Skeletal muscle satellite cell (primary cell): Measurements from ENCODE around the gene CRB3. TPM values are rescaled to one million over a fixed set of nuclear protein-coding genes. Genes with fewer than 3 reads are reported as not detected.
"Not testable (repeated sequence)": the region's sequence is repeated elsewhere in the genome, so short reads cannot be mapped to it uniquely, and the experiment has no call there.

Experiments used
- H3K27me3 ChIP-seq: 2 replicates; pipeline ENCODE4 v1.7.0; 2013; ENCODE audit warnings: low read length; ENCODE audit not compliant: control insufficient read depth, insufficient read depth
- H3K36me3 ChIP-seq: 2 replicates; pipeline ENCODE4 v1.7.0; 2013; ENCODE audit warnings: mild to moderate bottlenecking, control low read depth, low read length; ENCODE audit not compliant: insufficient read depth
- H3K4me1 ChIP-seq: 2 replicates; pipeline ENCODE4 v1.7.0; 2013; ENCODE audit warnings: low read length; ENCODE audit not compliant: control insufficient read depth, insufficient read depth
- H3K4me2 ChIP-seq: 2 replicates; pipeline ENCODE4 v1.7.0; 2013; ENCODE audit warnings: mild to moderate bottlenecking, low read length
- H3K4me3 ChIP-seq: 2 replicates; pipeline ENCODE4 v1.7.0; 2013; ENCODE audit warnings: low read length
- H3K9ac ChIP-seq: 2 replicates; pipeline ENCODE4 v1.7.0; 2013; ENCODE audit warnings: mild to moderate bottlenecking, low read depth, low read length, moderate library complexity
- H3K9me3 ChIP-seq: replicated peaks from 2 replicates; pipeline ENCODE4 v1.7.0; 2013; ENCODE audit warnings: mild to moderate bottlenecking, control low read depth, low read length
- small RNA-seq: library from RNA; depleted of rRNA; stranded (forward); fragments of <200 nt; gene quantifications from one replicate; pipeline ENCODE3, GENCODE V24; 2012

Gene CRB3

GRCh38 chr19:6503407-6504201 lies 39.5 kb downstream of the CRB3 start:
- Histone ChIP-seq H3K4me3 (no peak overlapping the region), H3K9ac (no peak overlapping the region), H3K9me3 (no peaks in the 10 kb centered on the region), H3K4me1 (no peaks in the 10 kb centered on the region), H3K4me2 (no peak overlapping the region), H3K27me3 (peaks cover 25% of the 10 kb centered on the region), H3K36me3 (no peaks in the 10 kb centered on the region)

- not testable (repeated sequence) for H3K27me3 ChIP-seq, H3K4me1 ChIP-seq, H3K4me3 ChIP-seq, H3K9me3 ChIP-seq, H3K4me2 ChIP-seq, H3K36me3 ChIP-seq, H3K9ac ChIP-seq
These were observed 44.1 kb downstream of the CRB3 start for GRCh38 chr19:6508028-6508771.

- no peak overlapping the region for H3K9ac ChIP-seq
- H3K4me3 ChIP-seq = no peak overlapping the region
- H3K36me3 ChIP-seq = no peaks in the 10 kb centered on the region
- H3K4me2 ChIP-seq = no peak overlapping the region
- no peaks in the 10 kb centered on the region for H3K9me3 ChIP-seq
- no peaks in the 10 kb centered on the region for H3K4me1 ChIP-seq
- no peaks in the 10 kb centered on the region for H3K27me3 ChIP-seq
These were observed 45.3 kb downstream of the CRB3 start for GRCh38 chr19:6509118-6509971.

- Histone ChIP-seq H3K36me3 (no peaks in the 10 kb centered on the region), H3K4me1 (no peaks in the 10 kb centered on the region), H3K27me3 (no peaks in the 10 kb centered on the region), H3K4me2 (no peak overlapping the region), H3K9me3 (no peaks in the 10 kb centered on the region), H3K9ac (no peak overlapping the region), H3K4me3 (no peak overlapping the region)
These were observed 46.5 kb downstream of the CRB3 start for GRCh38 chr19:6510618-6511017.

GRCh38 chr19:6514089-6514488 lies 50.0 kb downstream of the CRB3 start:
- peaks cover 7% of the 10 kb centered on the region for H3K27me3 ChIP-seq
- H3K36me3 ChIP-seq = no peaks in the 10 kb centered on the region
- no peaks in the 10 kb centered on the region for H3K9me3 ChIP-seq
- H3K9ac ChIP-seq = no peak overlapping the region
- peaks cover 7% of the 10 kb centered on the region for H3K4me1 ChIP-seq
- no peak overlapping the region for H3K4me2 ChIP-seq
- H3K4me3 ChIP-seq = no peak overlapping the region

- Histone ChIP-seq H3K9ac (no peak overlapping the region), H3K4me2 (no peak overlapping the region), H3K36me3 (no peaks in the 10 kb centered on the region), H3K4me3 (no peak overlapping the region), H3K27me3 (peaks cover 7% of the 10 kb centered on the region), H3K9me3 (no peaks in the 10 kb centered on the region), H3K4me1 (peaks cover 9% of the 10 kb centered on the region)
These were observed 51.0 kb downstream of the CRB3 start for GRCh38 chr19:6514926-6515544.

GRCh38 chr19:6516018-6516658 lies 52.1 kb downstream of the CRB3 start:
- Histone ChIP-seq H3K4me1 (peaks cover 9% of the 10 kb centered on the region), H3K27me3 (peaks cover 7% of the 10 kb centered on the region), H3K4me3 (peak overlapping the region; percentile 83), H3K4me2 (peak overlapping the region; percentile 98), H3K36me3 (no peaks in the 10 kb centered on the region), H3K9ac (peak overlapping the region; percentile 75), H3K9me3 (no peaks in the 10 kb centered on the region)

Small RNA genes lying within 50 kb of the gene (small RNA-seq; reads per million reads assigned to genes)
- not detected for gene AC010503.2
